ENCODE results near the gene BSG. TPM values are rescaled to one million over a fixed set of nuclear protein-coding genes. Genes with fewer than 3 reads are reported as not detected.
"Not testable (repeated sequence)": the region's sequence is repeated elsewhere in the genome, so short reads cannot be mapped to it uniquely, and the experiment has no call there.

BSG gene
- total and polyA plus RNA-seq, 9 of the 15 experiments (the other 6 are each of a cell fraction or from before 2014, with no cell fraction given): 4.6 to 495 (median 187) TPM

GRCh38 chr19:605061-605971 is 32.9 kb downstream of the BSG start:
- peak; percentile 67 for ATAC-seq
- in situ Hi-C loops (cut with MboI): not testable (repeated sequence)
- CTCF ChIA-PET (ENCODE audit: low intra/inter-chr PET ratio): interaction anchor here (0.6 kb wide), 1 partner anchor 312 kb away, joined by 3 read pairs; the partner anchor contains the start of gene KISS1R
- TF ChIP-seq HDAC1 (IDR thresholded peaks at IDR 0.05): peak in 1 of 2 experiments; percentile 39; a peak in 1 of 4 replicates
- peak in 1 of 2 experiments; percentile 97; a peak in 2 of 4 replicates for TF ChIP-seq BCLAF1 (IDR thresholded peaks at IDR 0.05; ENCODE audit: borderline replicate concordance in 1 of 2, control insufficient read depth in 1 of 2, low read depth in 2 of 2, low read length in 1 of 2)
- TF ChIP-seq TFAP4 (CRISPR knock-in tag; IDR thresholded peaks at IDR 0.05; ENCODE audit: borderline replicate concordance): peak; percentile 53; the same call in 1 of the 2 replicates
- TF ChIP-seq NFE2 (IDR thresholded peaks at IDR 0.05; ENCODE audit: low read depth): peak; percentile 71; the same call in 1 of the 2 replicates
- peak; percentile 74 for TF ChIP-seq RBFOX2 (IDR thresholded peaks at IDR 0.05; ENCODE audit: low read depth, low read length)
- 0 out of 2 replicates have a peak, but pooled peaks have one; percentile 49 for TF ChIP-seq POLR2AphosphoS5 (IDR thresholded peaks at IDR 0.05; ENCODE audit: control insufficient read depth, insufficient read depth, low read depth, low read length)
- peak; percentile 79 for TF ChIP-seq GABPA (tag; conservative IDR thresholded peaks at IDR 0.05; ENCODE audit: low read depth)
- peak in 1 of 2 experiments; percentile 46; a peak in 1 of 4 replicates for TF ChIP-seq KDM4B (IDR thresholded peaks at IDR 0.05; ENCODE audit: borderline replicate concordance in 2 of 2, low read depth in 1 of 2)
- TF ChIP-seq CTCFL (IDR thresholded peaks at IDR 0.05; ENCODE audit: borderline replicate concordance, insufficient read depth, low read depth, low read length, poor library complexity, severe bottlenecking): peak; percentile 98
- peak; percentile 81 for TF ChIP-seq ZNF197 (CRISPR knock-in tag; IDR thresholded peaks at IDR 0.05; ENCODE audit: low read depth)
- peak; percentile 67 for TF ChIP-seq DIDO1 (tag; IDR thresholded peaks at IDR 0.05; ENCODE audit: low read depth)

More at GRCh38 chr19:605061-605971, 32.9 kb downstream of the BSG start:
- H3K36me3 ChIP-seq (ENCODE audit: control insufficient read depth, insufficient read depth, low read length); H4K20me1 ChIP-seq (replicated peaks; ENCODE audit: control insufficient read depth, insufficient read depth, low read length); H3K79me2 ChIP-seq (ENCODE audit: control insufficient read depth, insufficient read depth, low read length); H3K9me1 ChIP-seq (ENCODE audit: control insufficient read depth, insufficient read depth, low read length); H3K9me3 ChIP-seq (replicated peaks; ENCODE audit: control insufficient read depth, insufficient read depth, low read depth, low read length); POLR2A ChIA-PET; BruUV-seq (replicated peaks); H3K27me3 ChIP-seq (ENCODE audit: control insufficient read depth in 2 of 2, insufficient read depth in 2 of 2, low read length in 2 of 2): not testable (repeated sequence)
- peak overlapping the region; percentile 65 to 89; a peak in 3 of 4 replicates for H3K9ac ChIP-seq (ENCODE audit: insufficient read depth in 1 of 2, low read depth in 2 of 2, low read length in 2 of 2)
- H3K4me2 ChIP-seq (ENCODE audit: insufficient read depth, low read length): peak overlapping the region; percentile 91
- 9% methylated on average over 12 of the region's 34 CpGs for WGBS (ENCODE audit: insufficient coverage, low coverage, missing lambda C conversion rate)
- H2AFZ ChIP-seq (ENCODE audit: low read depth, low read length): peak overlapping the region; percentile 90
- peak overlapping the region; percentile 53 for H3K4me3 ChIP-seq
- intact Hi-C loops (cut with micrococcal nuclease): loop anchor here (2.0 kb wide), 2 partner anchors 31 to 55 kb away; no protein-coding TSS in a partner anchor
- peak; percentile 66 to 84 (median 70) for DNase-seq (ENCODE audit: extremely low read depth in 1 of 4, low spot score in 3 of 4)
- FAIRE-seq: peak; percentile 52
- peaks cover 4 to 60% of the 10 kb centered on the region in 2 experiments; a peak in 4 of 5 replicates for H3K4me1 ChIP-seq (replicated peaks in 1 of 2; ENCODE audit: control insufficient read depth in 2 of 2, insufficient read depth in 2 of 2, low read length in 2 of 2)
- peak overlapping the region; percentile 86 for H3K27ac ChIP-seq (ENCODE audit: extremely low read depth, low read depth, low read length)
